C1 segment of cervical spinal cord (tissue), 14 donors: ENCODE data around the gene TRIM9.
A peak's percentile ranks its signal among the peaks of the same experiment; 100 is the strongest.
"Not testable (repeated sequence)": the region's sequence is repeated elsewhere in the genome, so short reads cannot be mapped to it uniquely, and the experiment has no call there.

Experiments
- DNase-seq, 14 donors: peaks; one replicate each; lab custom pipeline; 2025; lab: John Stamatoyannopoulos, UW

The TRIM9 gene

GRCh38 chr14:50967103-50967502 is 127.8 kb downstream of the TRIM9 start:
- DNase-seq, result no peak

- no peak for DNase-seq
Observed at GRCh38 chr14:50964683-50965390, 130.1 kb downstream of the TRIM9 start.

- DNase-seq, result no peak
Observed at GRCh38 chr14:50963919-50964318, 131.0 kb downstream of the TRIM9 start.

GRCh38 chr14:50961605-50962221 is 133.2 kb downstream of the TRIM9 start:
- no peak for DNase-seq

- no peak for DNase-seq
Observed at GRCh38 chr14:50957296-50957695, 137.6 kb downstream of the TRIM9 start.

- not testable (repeated sequence) for DNase-seq
Observed at GRCh38 chr14:50956421-50956820, 138.5 kb downstream of the TRIM9 start.

- DNase-seq, result peak in 1 of 14 donors; percentile 54
Observed at GRCh38 chr14:50955373-50956043, 139.4 kb downstream of the TRIM9 start.

GRCh38 chr14:50954811-50955372 is 140.0 kb downstream of the TRIM9 start:
- peak in 1 of 14 donors; percentile 55 for DNase-seq

GRCh38 chr14:50953502-50953901 is 141.4 kb downstream of the TRIM9 start:
- DNase-seq, result no peak

- DNase-seq, result no peak
Observed at GRCh38 chr14:50951032-50951431, 143.9 kb downstream of the TRIM9 start.

GRCh38 chr14:50948205-50948604 is 146.7 kb downstream of the TRIM9 start:
- no peak for DNase-seq

- DNase-seq, result no peak
Observed at GRCh38 chr14:50947446-50947845, 147.5 kb downstream of the TRIM9 start.

- DNase-seq, result no peak
Observed at GRCh38 chr14:50946234-50946935, 148.5 kb downstream of the TRIM9 start.

- peak in 3 of 14 donors; percentile 8 to 61 (median 50) for DNase-seq
Observed at GRCh38 chr14:50944647-50945413, 150.1 kb downstream of the TRIM9 start.

GRCh38 chr14:50943943-50944646 is 150.8 kb downstream of the TRIM9 start, which contains the start of gene PYGL:
TSS of gene PYGL (minus strand) at chr14:50944483. CDS start at chr14:50944403, 80 bp downstream.
- peak in 9 of 14 donors; percentile 13 to 72 (median 47) for DNase-seq

- peak in 1 of 14 donors; percentile 16 for DNase-seq
Observed at GRCh38 chr14:50943261-50943942, 151.5 kb downstream of the TRIM9 start.

- DNase-seq, result not testable (repeated sequence)
Observed at GRCh38 chr14:50941638-50942037, 153.3 kb downstream of the TRIM9 start.

- DNase-seq, result no peak
Observed at GRCh38 chr14:50941151-50941550, 153.8 kb downstream of the TRIM9 start.

GRCh38 chr14:50937800-50938199 is 157.1 kb downstream of the TRIM9 start:
- DNase-seq, result no peak

- no peak for DNase-seq
Observed at GRCh38 chr14:50937325-50937724, 157.6 kb downstream of the TRIM9 start.
